Measurements from ENCODE around the gene CCL19.

CCL19 gene

GRCh38 chr9:34664281-34665066, 26.6 kb downstream of the CCL19 start:
- H3K27ac Mint-ChIP-seq = peak overlapping the region; percentile 95
- no peaks in the 10 kb centered on the region for H3K27me3 Mint-ChIP-seq
- peaks cover 12% of the 10 kb centered on the region for H3K4me1 Mint-ChIP-seq
- peaks cover 11% of the 10 kb centered on the region for H3K36me3 Mint-ChIP-seq
- peak; percentile 76 to 79 for DNase-seq (ENCODE audit: low spot score in 2 of 2)
- H3K4me3 Mint-ChIP-seq = peak overlapping the region; percentile 95
- peak; percentile 43 for ATAC-seq (ENCODE audit: low read depth)
- H3K9me3 Mint-ChIP-seq = peaks cover 6% of the 10 kb centered on the region

GRCh38 chr9:34663303-34663605, 27.8 kb downstream of the CCL19 start:
- no peak for DNase-seq (ENCODE audit: low spot score in 2 of 2)
- no peak overlapping the region for H3K4me3 Mint-ChIP-seq

GRCh38 chr9:34662526-34663302, 28.4 kb downstream of the CCL19 start, which contains the start of gene CCL27:
TSS of gene CCL27 (minus strand) at chr9:34662657. CDS start at chr9:34662633, 24 bp downstream.
- ATAC-seq (ENCODE audit: low read depth) = no peak
- peaks cover 12% of the 10 kb centered on the region for H3K4me1 Mint-ChIP-seq
- no peaks in the 10 kb centered on the region for H3K27me3 Mint-ChIP-seq
- no peak within 1 kb of the TSS for H3K27ac Mint-ChIP-seq
- no peak within 1 kb of the TSS for H3K4me3 Mint-ChIP-seq
- DNase-seq (ENCODE audit: low spot score in 2 of 2) = no peak
- H3K9me3 Mint-ChIP-seq = no peaks in the 10 kb centered on the region
- peaks cover 4% of the 10 kb centered on the region for H3K36me3 Mint-ChIP-seq

More at GRCh38 chr9:34663303-34663605, 27.8 kb downstream of the CCL19 start:
- Mint-ChIP-seq H3K27ac (no peak overlapping the region), H3K4me1 (peaks cover 12% of the 10 kb centered on the region), H3K27me3 (no peaks in the 10 kb centered on the region), H3K36me3 (peaks cover 4% of the 10 kb centered on the region), H3K9me3 (no peaks in the 10 kb centered on the region)
- ATAC-seq (ENCODE audit: low read depth) = no peak

GRCh38 chr9:34659592-34660253, 31.4 kb downstream of the CCL19 start:
- no peak for DNase-seq (ENCODE audit: low spot score in 2 of 2)
- Mint-ChIP-seq H3K4me1 (peaks cover 9% of the 10 kb centered on the region), H3K9me3 (no peaks in the 10 kb centered on the region), H3K4me3 (no peak overlapping the region), H3K36me3 (peaks cover 6% of the 10 kb centered on the region), H3K27me3 (peaks cover 4% of the 10 kb centered on the region), H3K27ac (no peak overlapping the region)
- ATAC-seq (ENCODE audit: low read depth) = no peak

- peaks cover 6% of the 10 kb centered on the region for H3K36me3 Mint-ChIP-seq
- H3K4me1 Mint-ChIP-seq = peaks cover 2% of the 10 kb centered on the region
- DNase-seq (ENCODE audit: low spot score in 2 of 2) = no peak
- peaks cover 4% of the 10 kb centered on the region for H3K27me3 Mint-ChIP-seq
- no peak overlapping the region for H3K4me3 Mint-ChIP-seq
- ATAC-seq (ENCODE audit: low read depth) = no peak
- no peak overlapping the region for H3K27ac Mint-ChIP-seq
- H3K9me3 Mint-ChIP-seq = no peaks in the 10 kb centered on the region
Observed at GRCh38 chr9:34658461-34658860, 32.6 kb downstream of the CCL19 start.

GRCh38 chr9:34656992-34657391, 34.1 kb downstream of the CCL19 start:
- Mint-ChIP-seq H3K9me3 (no peaks in the 10 kb centered on the region), H3K4me1 (peaks cover 12% of the 10 kb centered on the region), H3K27ac (no peak overlapping the region), H3K4me3 (no peak overlapping the region), H3K36me3 (peaks cover 6% of the 10 kb centered on the region), H3K27me3 (peaks cover 4% of the 10 kb centered on the region)
- ATAC-seq (ENCODE audit: low read depth) (no peak), DNase-seq (ENCODE audit: low spot score in 2 of 2) (no peak)

- H3K9me3 Mint-ChIP-seq = no peaks in the 10 kb centered on the region
- H3K4me3 Mint-ChIP-seq = no peak overlapping the region
- H3K27ac Mint-ChIP-seq = no peak overlapping the region
- peaks cover 12% of the 10 kb centered on the region for H3K4me1 Mint-ChIP-seq
- ATAC-seq (ENCODE audit: low read depth) = no peak
- no peak for DNase-seq (ENCODE audit: low spot score in 2 of 2)
- H3K36me3 Mint-ChIP-seq = peaks cover 4% of the 10 kb centered on the region
- H3K27me3 Mint-ChIP-seq = peaks cover 4% of the 10 kb centered on the region
Observed at GRCh38 chr9:34655394-34655793, 35.7 kb downstream of the CCL19 start.

GRCh38 chr9:34654323-34655051, 36.6 kb downstream of the CCL19 start:
- H3K4me3 Mint-ChIP-seq = no peak overlapping the region
- H3K9me3 Mint-ChIP-seq = no peaks in the 10 kb centered on the region
- peaks cover 3% of the 10 kb centered on the region for H3K36me3 Mint-ChIP-seq
- ATAC-seq (ENCODE audit: low read depth) = no peak
- peaks cover 12% of the 10 kb centered on the region for H3K4me1 Mint-ChIP-seq
- H3K27me3 Mint-ChIP-seq = peaks cover 4% of the 10 kb centered on the region
- no peak overlapping the region for H3K27ac Mint-ChIP-seq
- no peak for DNase-seq (ENCODE audit: low spot score in 2 of 2)

- Mint-ChIP-seq H3K27ac (no peak overlapping the region), H3K4me3 (no peak overlapping the region), H3K27me3 (peaks cover 4% of the 10 kb centered on the region), H3K4me1 (peaks cover 14% of the 10 kb centered on the region), H3K36me3 (peaks cover 5% of the 10 kb centered on the region), H3K9me3 (no peaks in the 10 kb centered on the region)
- no peak for ATAC-seq (ENCODE audit: low read depth)
- no peak for DNase-seq (ENCODE audit: low spot score in 2 of 2)
Observed at GRCh38 chr9:34653151-34654072, 37.7 kb downstream of the CCL19 start.

GRCh38 chr9:34652602-34653000, 38.5 kb downstream of the CCL19 start:
- no peaks in the 10 kb centered on the region for H3K9me3 Mint-ChIP-seq

GRCh38 chr9:34651876-34652601, 39.0 kb downstream of the CCL19 start, which contains the start of gene IL11RA:
TSS of gene IL11RA (plus strand) at chr9:34652185. CDS start at chr9:34655218, 3,033 bp downstream.
- ATAC-seq (ENCODE audit: low read depth) = peak; percentile 29
- H3K36me3 Mint-ChIP-seq = peaks cover 8% of the 10 kb centered on the region
- DNase-seq (ENCODE audit: low spot score in 2 of 2) = no peak
- peaks cover 26% of the 10 kb centered on the region for H3K4me1 Mint-ChIP-seq
- H3K4me3 Mint-ChIP-seq = no peak within 1 kb of the TSS
- no peaks in the 10 kb centered on the region for H3K9me3 Mint-ChIP-seq
- peaks cover 4% of the 10 kb centered on the region for H3K27me3 Mint-ChIP-seq
- H3K27ac Mint-ChIP-seq = peak within 1 kb of the TSS; percentile 22

More at GRCh38 chr9:34652602-34653000, 38.5 kb downstream of the CCL19 start:
- H3K27me3 Mint-ChIP-seq = peaks cover 4% of the 10 kb centered on the region
- H3K36me3 Mint-ChIP-seq = peaks cover 8% of the 10 kb centered on the region
- no peak overlapping the region for H3K27ac Mint-ChIP-seq
- peaks cover 21% of the 10 kb centered on the region for H3K4me1 Mint-ChIP-seq
- ATAC-seq (ENCODE audit: low read depth) (no peak), DNase-seq (ENCODE audit: low spot score in 2 of 2) (no peak)
- H3K4me3 Mint-ChIP-seq = no peak overlapping the region

GRCh38 chr9:34651321-34651720, 39.8 kb downstream of the CCL19 start:
- H3K4me3 Mint-ChIP-seq = no peak overlapping the region
- H3K36me3 Mint-ChIP-seq = peaks cover 8% of the 10 kb centered on the region

More at GRCh38 chr9:34651321-34651720, 39.8 kb downstream of the CCL19 start:
- ATAC-seq (ENCODE audit: low read depth) = no peak
- Mint-ChIP-seq H3K4me1 (peaks cover 26% of the 10 kb centered on the region), H3K27me3 (peaks cover 4% of the 10 kb centered on the region), H3K27ac (peak overlapping the region; percentile 22), H3K9me3 (no peaks in the 10 kb centered on the region)
- no peak for DNase-seq (ENCODE audit: low spot score in 2 of 2)

All from memory B cell (primary cell).